HG03432 (cell line): ENCODE results near the gene PLSCR2.
"Not testable (repeated sequence)": the region's sequence is repeated elsewhere in the genome, so short reads cannot be mapped to it uniquely, and the experiment has no call there.

Experiments
- ATAC-seq: cut with Tn5 transposase; IDR thresholded peaks from one replicate; pipeline ENCODE4 v1.9.1; 2021; ENCODE audit warnings: mild to moderate bottlenecking, moderate library complexity; ENCODE audit not compliant: unreplicated experiment

Gene PLSCR2

DNA sequence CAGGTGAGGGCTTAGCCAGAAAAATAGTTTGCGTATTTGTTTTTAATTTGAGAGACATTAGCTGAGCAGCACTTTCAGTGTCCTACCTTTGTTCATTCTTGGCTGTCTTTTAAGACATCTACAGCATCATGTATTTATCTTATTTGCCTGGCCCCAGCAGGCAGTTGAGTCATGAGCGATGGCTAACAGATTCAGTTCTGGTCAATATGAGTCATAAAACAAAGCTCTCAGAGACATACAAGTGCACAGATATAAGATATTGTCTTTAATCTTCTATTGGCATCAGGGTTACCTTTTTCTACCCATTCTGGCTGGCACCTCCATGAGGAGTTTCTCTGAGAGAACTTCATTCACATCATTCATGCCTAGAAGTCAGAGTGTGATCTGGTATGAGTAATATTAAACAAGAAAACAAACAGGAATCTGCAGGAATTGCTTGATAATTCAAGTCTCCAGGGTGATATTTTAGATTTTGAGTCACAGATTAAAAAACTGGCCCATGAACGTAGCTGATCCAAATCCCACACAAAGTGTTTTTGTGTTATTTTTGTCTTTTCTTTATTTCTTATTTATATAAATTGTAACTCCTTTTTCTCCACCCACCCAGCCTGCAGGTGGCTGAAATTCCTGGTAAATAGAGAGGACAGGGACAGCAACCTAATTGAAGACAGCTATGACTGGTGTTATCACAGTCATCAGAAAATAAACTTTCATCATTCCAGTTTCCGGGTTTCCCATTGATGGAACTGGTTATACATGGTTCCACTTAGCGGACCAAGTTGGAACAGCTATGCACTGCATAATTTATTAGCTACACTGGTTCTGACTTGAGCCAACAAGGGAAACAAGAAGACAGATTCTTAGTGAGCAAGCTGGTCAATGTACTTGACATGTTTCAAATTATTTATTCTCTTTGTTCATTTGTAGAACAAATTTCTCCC, 47.3 kb downstream of the PLSCR2 start:
- ATAC-seq = no peak

DNA sequence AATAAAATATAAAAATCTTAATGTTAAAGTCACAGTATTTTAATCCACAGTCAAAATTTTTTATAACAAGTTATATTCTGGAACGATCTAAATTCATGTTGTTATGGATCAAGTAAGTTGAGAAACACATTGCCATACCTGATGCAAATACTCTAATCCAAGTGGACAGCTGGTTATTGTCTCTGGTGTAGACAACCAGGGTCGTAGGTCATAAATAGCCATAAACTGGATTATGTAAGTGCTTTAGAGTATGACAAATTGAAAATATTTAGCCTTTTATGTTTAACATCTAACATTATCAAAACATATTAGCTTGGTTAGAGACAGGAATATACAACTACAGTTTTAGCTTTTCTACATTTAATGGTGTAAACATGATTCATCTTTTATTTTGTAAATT, 53.0 kb downstream of the PLSCR2 start:
- ATAC-seq = no peak

DNA sequence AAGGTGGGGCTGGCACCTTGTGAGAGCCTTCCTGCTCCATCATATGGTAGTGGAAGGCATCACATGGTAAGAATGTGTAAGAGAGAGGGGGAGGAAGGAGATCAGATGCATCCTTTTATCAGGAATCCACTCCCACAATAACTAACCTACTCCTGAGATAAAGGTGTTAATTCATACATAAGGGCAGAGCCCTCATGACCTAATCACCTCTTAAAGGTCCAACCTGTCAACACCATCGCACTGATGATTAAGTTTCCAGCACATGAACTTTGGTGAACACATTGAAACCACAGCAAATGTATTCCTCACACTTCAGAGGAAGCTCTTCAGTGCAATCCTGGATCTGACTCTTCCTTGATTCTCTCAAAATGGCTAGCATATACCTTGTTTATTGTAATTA, 55.4 kb downstream of the PLSCR2 start:
- no peak for ATAC-seq

DNA sequence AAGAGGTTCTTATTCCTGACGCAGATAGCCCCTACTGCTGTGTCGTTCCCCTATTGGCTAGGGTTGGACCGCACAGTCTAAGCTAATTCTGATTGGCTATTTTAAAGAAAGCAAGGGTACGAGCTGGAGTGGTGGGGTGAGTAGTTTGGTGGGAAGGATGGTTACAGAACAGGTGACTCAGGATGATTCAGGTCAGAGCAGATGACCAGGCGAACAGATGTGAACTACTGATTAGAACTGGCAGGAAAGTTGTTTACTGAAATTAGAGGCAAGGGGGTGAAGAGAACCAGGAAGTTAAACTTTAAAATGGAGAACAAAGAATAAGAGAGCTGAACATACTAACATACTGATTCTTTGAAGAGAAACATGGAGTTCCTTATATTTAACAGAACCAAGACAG, 56.6 kb downstream of the PLSCR2 start:
- ATAC-seq = not testable (repeated sequence)

DNA sequence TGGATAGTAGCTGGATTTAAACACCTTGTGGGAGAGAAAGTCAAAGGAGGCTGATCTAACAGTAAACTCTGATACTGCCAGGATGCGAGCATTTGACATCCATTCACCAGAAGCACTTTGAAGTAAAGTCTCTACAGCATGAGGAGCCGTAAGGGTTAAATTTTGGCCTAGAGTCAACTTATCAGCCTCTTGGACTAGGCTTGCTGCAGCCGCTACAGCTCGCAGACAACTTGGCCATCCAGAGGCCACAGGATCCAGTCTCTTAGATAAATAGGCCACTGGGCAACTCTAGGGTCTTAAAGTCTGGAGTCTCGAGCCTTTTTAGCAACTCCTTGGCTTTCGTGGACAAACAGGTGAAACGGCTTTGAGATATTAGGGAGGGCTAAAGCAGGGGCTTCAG, 61.4 kb downstream of the PLSCR2 start:
- no peak for ATAC-seq

DNA sequence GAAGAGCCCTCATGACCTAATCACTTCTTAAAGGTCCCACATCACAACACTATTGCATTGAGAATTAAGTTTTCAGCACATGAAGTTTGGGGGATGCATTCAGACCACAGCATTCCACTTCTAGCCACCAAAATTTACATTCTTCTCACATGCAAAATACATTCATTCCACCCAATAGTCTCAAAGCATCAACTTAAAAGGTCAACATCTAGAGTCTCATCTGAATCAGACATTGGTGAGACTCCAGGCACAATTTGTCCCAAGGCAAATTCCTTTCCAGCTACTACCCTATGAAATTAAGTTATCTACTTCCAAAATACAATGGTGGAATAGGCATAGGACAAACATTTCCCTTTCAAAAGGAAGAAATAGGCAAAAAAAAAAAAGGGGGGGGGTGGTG, 64.9 kb downstream of the PLSCR2 start:
- no peak for ATAC-seq

DNA sequence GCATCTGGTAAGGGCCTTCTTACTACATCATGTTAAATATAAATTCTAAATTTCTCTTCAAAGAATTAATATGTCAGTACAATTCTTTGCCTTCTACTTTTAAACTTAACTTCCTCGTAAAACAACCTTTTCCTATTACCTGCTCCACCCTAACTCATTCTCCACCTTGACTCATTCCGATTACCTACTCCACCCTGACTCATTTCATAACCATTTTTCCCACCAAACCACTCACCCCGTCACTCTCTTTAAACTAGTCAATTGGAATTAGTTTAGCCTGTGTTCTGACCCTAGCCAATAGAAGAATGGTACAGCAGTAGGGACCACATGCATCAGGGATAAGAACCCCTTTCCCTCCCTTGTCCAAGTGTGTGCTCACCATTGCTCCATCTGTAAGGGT, 65.6 kb downstream of the PLSCR2 start:
- no peak for ATAC-seq

DNA sequence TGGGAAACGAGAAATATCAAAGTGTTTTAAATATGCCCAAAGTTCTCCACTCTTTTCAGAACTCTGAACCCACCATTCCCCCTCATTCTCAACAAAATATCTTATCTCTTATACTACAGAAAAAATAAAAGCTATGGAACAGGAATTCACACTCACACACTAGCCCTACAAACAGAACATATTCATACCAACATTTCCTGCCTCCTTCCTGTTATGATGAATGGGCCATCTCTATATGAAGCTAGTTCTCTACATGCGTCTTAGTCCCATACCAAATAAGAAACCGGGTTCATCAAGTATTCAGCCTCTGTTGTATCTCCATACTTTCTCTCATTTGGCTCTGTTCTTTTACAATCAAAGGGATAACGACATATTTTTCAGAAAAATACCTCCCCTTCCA, 72.6 kb downstream of the PLSCR2 start:
- no peak for ATAC-seq

DNA sequence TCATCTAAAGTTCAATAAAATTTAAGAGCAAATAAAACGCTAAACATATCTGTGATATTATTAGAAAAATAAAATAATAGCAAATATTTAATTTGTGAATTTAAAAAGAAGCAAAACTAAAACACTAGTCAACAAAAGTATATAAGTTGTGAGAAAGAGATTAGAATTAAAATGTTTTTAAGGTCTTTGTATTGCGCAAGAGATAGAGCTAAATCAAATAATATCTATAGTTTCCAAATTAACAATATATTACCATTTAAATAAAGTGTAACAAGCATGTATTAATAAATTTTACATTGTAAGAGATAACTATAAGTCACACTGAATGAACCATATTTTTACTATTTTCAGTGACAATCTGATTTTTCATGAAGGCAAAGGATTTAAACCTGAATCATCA, 74.2 kb downstream of the PLSCR2 start:
- ATAC-seq = no peak

DNA sequence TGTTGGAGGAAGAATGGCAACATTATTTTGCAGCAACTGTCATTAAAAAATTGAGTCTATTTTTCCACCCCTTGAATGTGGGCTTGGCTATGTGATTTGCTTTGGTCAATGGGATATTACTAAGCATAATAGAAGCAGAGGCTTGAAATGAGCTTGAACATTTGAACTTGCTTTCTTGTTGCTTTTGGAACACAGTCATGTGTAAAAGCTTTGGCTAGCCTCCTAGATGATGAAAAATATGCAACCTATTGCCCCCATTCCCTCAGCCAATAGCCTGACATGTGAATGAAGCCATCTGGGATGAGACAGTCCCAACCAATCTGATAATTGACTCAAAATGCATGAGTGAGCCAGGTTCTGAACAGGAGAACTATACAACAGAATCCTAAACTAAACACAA, 78.4 kb downstream of the PLSCR2 start:
- no peak for ATAC-seq

DNA sequence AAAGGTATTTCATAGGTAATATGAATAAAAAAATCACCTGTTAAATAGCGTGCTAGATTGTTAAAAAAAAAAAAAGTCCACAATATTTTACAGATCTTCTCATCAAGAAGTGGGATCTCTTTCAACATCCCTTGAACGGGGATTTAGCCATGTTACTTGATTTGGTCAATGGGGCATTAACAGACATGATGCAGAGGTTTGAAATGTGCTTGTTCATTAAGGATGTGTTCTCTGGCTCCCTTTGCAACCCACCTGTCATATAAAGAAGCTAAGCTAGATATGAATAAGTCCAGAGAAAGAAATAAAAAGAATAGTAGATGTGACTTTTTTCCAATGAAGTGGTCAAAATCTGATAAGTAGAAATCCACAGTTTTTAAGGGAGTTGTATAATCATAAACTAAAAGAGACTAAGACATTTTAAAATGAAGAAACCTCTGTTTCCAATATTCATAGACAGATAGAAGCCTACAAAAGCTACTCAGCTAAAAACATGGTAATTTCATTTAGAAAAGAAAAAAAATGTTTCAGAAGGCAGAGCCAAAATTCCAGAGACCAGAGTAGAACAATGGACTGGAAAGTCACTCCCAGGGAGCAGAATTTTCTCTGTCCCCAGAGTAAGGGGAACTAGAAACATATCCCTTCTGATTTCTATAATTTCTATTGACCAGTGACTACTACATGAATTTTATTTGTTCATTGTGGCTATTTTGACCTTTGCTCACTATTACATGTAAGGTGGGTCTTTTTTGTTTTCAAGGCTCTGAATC, 79.2 kb downstream of the PLSCR2 start:
- no peak for ATAC-seq

DNA sequence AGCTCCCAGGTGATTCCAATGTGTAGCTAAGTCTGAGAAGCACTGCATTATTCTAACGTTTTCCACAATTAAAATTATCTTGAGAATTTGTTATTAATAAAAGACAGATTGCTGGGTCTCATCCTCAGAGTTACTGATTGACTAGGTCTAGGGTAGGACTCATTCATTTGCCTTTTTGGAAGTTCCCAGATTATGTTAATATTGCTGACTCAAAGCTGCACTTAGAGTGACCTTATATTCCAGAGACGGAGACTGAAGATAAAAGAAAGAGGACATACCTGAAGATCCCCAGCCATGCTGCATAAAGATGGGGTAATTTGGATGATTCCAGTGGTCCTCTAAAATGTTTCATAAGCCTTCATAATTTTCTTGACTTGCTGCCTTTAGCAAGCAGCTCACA, 81.8 kb downstream of the PLSCR2 start:
- ATAC-seq = no peak

DNA sequence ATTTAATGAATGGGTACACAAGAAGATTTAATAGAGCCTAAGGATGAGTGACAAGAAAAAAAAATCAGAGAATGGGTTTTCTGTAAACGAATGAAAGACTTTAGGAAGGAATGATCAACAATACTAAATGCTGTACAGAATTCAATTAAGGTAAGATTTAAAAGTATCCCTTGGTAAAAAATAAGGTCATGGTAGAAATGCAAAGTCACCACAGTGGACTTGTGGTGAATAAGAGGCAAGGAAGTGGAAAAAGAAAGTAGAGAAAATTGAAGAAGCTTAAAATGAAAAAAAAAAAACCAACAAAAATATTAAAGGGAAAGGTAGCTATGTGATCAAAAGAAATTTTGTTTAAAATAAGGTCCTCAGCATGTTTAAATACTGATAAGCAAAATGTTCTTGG, 82.4 kb downstream of the PLSCR2 start:
- no peak for ATAC-seq

DNA sequence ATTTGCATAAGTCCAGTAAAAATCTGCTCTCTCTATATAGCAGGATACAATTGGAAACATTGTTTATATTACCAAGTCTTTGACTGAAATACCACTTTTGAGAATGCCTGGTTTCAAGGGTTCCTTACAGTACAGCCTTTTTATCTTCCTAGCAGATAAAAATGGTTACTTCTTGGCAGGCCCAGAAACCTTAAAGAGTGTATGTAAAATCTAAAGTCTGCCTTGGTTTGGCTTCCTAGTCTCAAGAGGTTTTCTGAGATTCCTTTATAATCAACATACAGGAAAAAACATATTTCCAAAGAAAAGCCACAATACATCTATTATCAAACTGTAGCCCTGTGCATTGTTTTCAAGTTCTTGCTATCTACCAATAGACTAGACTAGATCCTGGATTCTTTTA, 84.6 kb downstream of the PLSCR2 start:
- no peak for ATAC-seq
